IMR-90 (cell line): ENCODE measurements around the gene KCNQ1. TPM values are rescaled to one million over a fixed set of nuclear protein-coding genes. Genes with fewer than 3 reads are reported as not detected.

ENCODE experiments used
- ATAC-seq: fragments of 200-7000 bp; cut with Tn5 transposase; 2 replicates; pipeline ENCODE4 v1.9.1; 2020; ENCODE audit warnings: low read depth, mild to moderate bottlenecking, moderate library complexity
- BruUV-seq: library from RNA; stranded (reverse); fragments of 400-500 nt; replicated peaks from 2 replicates; lab custom pipeline; 2021; lab: Mats Ljungman, UMichigan
- CTCF ChIA-PET: fragments of 300-600 bp; formaldehyde crosslinking; extraction: SDS; loops from one replicate; lab custom pipeline; 2021; ENCODE audit warnings: antibody characterized with exemption; lab: Yijun Ruan, JAX
- POLR2A ChIA-PET: fragments of 300-600 bp; sonication (Branson Sonifier 250); formaldehyde crosslinking; loops from one replicate; lab custom pipeline; 2022; ENCODE audit warnings: antibody characterized with exemption; ENCODE audit not compliant: unreplicated experiment; lab: Charles Lee
- DNase-seq: peaks from one replicate; pipeline ENCODE4 v3.0.0; 2013
- H2AFZ ChIP-seq: replicated peaks from 2 replicates; pipeline ENCODE3; 2013; ENCODE audit warnings: low read length, mild to moderate bottlenecking; ENCODE audit not compliant: poor library complexity
- H2AK5ac ChIP-seq: 2 replicates; pipeline ENCODE4 v1.6.1; 2013; ENCODE audit warnings: low read depth, low read length, inconsistent platforms
- H2AK9ac ChIP-seq: replicated peaks from 2 replicates; pipeline ENCODE3; 2013; ENCODE audit warnings: mild to moderate bottlenecking, low read depth, low read length, moderate library complexity; ENCODE audit not compliant: poor library complexity
- H2BK120ac ChIP-seq: 2 replicates; pipeline ENCODE4 v1.6.1; 2013; ENCODE audit warnings: low read depth, low read length, inconsistent platforms
- H2BK15ac ChIP-seq: 3 replicates; pipeline ENCODE4 v1.6.1; 2013; ENCODE audit warnings: low read depth, low read length, inconsistent platforms
- H2BK20ac ChIP-seq: 2 replicates; pipeline ENCODE4 v1.6.1; 2013; ENCODE audit warnings: low read depth, mild to moderate bottlenecking, inconsistent platforms, low read length, moderate library complexity
- H2BK5ac ChIP-seq: 2 replicates; pipeline ENCODE4 v1.6.1; 2013; ENCODE audit warnings: mild to moderate bottlenecking, low read depth, low read length, inconsistent platforms; ENCODE audit not compliant: poor library complexity, severe bottlenecking
- H3K14ac ChIP-seq: replicated peaks from 2 replicates; pipeline ENCODE4 v1.6.1; 2013; ENCODE audit warnings: low read depth, low read length, inconsistent platforms
- H3K18ac ChIP-seq: 2 replicates; pipeline ENCODE4 v1.6.1; 2013; ENCODE audit warnings: low read depth, low read length, control low read depth
- H3K23ac ChIP-seq: 2 replicates; pipeline ENCODE4 v1.6.1; 2013; ENCODE audit warnings: low read depth, low read length, inconsistent platforms
- H3K27ac ChIP-seq: 2 replicates; pipeline ENCODE4 v1.5.1; 2013; ENCODE audit warnings: mild to moderate bottlenecking, control low read depth, low read length; ENCODE audit not compliant: insufficient read depth
- H3K27me3 ChIP-seq: 2 replicates; pipeline ENCODE4 v1.6.1; 2013; ENCODE audit warnings: low read length; ENCODE audit not compliant: control insufficient read depth, insufficient read depth
- H3K36me3 ChIP-seq: 2 replicates; pipeline ENCODE4 v1.6.1; 2013; ENCODE audit warnings: low read length, mixed read lengths; ENCODE audit not compliant: control insufficient read depth, insufficient read depth
- H3K4ac ChIP-seq: 2 replicates; pipeline ENCODE4 v1.6.1; 2013; ENCODE audit warnings: low read depth, low read length, inconsistent platforms
- H3K4me1 ChIP-seq: 2 replicates; pipeline ENCODE4 v1.6.1; 2013; ENCODE audit warnings: low read length, mixed read lengths; ENCODE audit not compliant: control insufficient read depth, insufficient read depth
- H3K4me2 ChIP-seq: 2 replicates; pipeline ENCODE4 v1.6.1; 2013; ENCODE audit warnings: low read depth, mild to moderate bottlenecking, control low read depth, low read length, moderate library complexity
- H3K4me3 ChIP-seq: 2 replicates; pipeline ENCODE4 v1.5.1; 2013; ENCODE audit warnings: low read depth, mild to moderate bottlenecking, control low read depth, low read length, moderate library complexity; ENCODE audit not compliant: insufficient read depth
- H3K56ac ChIP-seq: 2 replicates; pipeline ENCODE4 v1.6.1; 2013; ENCODE audit warnings: low read length, inconsistent platforms; ENCODE audit not compliant: insufficient read depth; ENCODE audit errors: extremely low read depth
- H3K79me1 ChIP-seq, 2 experiments: 2 replicates each; pipeline ENCODE4 v1.6.1; 2013; ENCODE audit warnings: low read length in 2 of 2, inconsistent platforms in 1 of 2, low read depth in 1 of 2
- H3K9ac ChIP-seq: 2 replicates; pipeline ENCODE4 v1.6.1; 2013; ENCODE audit warnings: low read depth, low read length, control low read depth
- H3K9me1 ChIP-seq: 2 replicates; pipeline ENCODE4 v1.6.1; 2013; ENCODE audit warnings: low read length, inconsistent platforms; ENCODE audit not compliant: insufficient read depth
- H3K9me3 ChIP-seq: 2 replicates; pipeline ENCODE4 v1.6.1; 2013; ENCODE audit warnings: low read length; ENCODE audit not compliant: control insufficient read depth, insufficient read depth
- H4K20me1 ChIP-seq: 2 replicates; pipeline ENCODE4 v1.6.1; 2013; ENCODE audit warnings: low read length, inconsistent platforms; ENCODE audit not compliant: insufficient read depth
- H4K5ac ChIP-seq: 2 replicates; pipeline ENCODE4 v1.6.1; 2013; ENCODE audit warnings: mild to moderate bottlenecking, low read depth, low read length, control low read depth
- H4K8ac ChIP-seq, 2 experiments: 2 replicates each; pipeline ENCODE4 v1.6.1; 2013; ENCODE audit warnings: low read depth in 2 of 2, low read length in 2 of 2, control low read depth in 1 of 2, inconsistent platforms in 1 of 2
- H4K91ac ChIP-seq: 2 replicates; pipeline ENCODE4 v1.6.1; 2013; ENCODE audit warnings: low read depth, low read length, inconsistent platforms; ENCODE audit not compliant: insufficient read depth
- BHLHE40 ChIP-seq: fragments of 150-350 bp; IDR thresholded peaks from 2 replicates; pipeline ENCODE4 v1.6.1; 2016; ENCODE audit warnings: mild to moderate bottlenecking, low read depth, low read length
- CHD1 ChIP-seq: IDR thresholded peaks from 2 replicates; pipeline ENCODE4 v1.6.1; 2012; ENCODE audit warnings: low read depth, low read length, improper control_type of control experiment
- CTCF ChIP-seq: conservative IDR thresholded peaks from 2 replicates; pipeline ENCODE4 v1.5.1; 2012; ENCODE audit warnings: mild to moderate bottlenecking, low read depth, low read length, improper control_type of control experiment
- FOS ChIP-seq: fragments of 150-350 bp; IDR thresholded peaks from 2 replicates; pipeline ENCODE4 v1.6.1; 2016; ENCODE audit warnings: low read depth, low read length
- MAFK ChIP-seq: IDR thresholded peaks from 2 replicates; pipeline ENCODE4 v1.6.1; 2012; ENCODE audit warnings: low read depth, low read length, improper control_type of control experiment
- MAZ ChIP-seq: IDR thresholded peaks from 2 replicates; pipeline ENCODE4 v1.6.1; 2012; ENCODE audit warnings: low read depth, mild to moderate bottlenecking, low read length, improper control_type of control experiment, moderate library complexity, borderline replicate concordance
- MXI1 ChIP-seq: IDR thresholded peaks from 2 replicates; pipeline ENCODE4 v1.6.1; 2012; ENCODE audit warnings: low read depth, mild to moderate bottlenecking, low read length, moderate library complexity, borderline replicate concordance
- NFE2L2 ChIP-seq: fragments of 150-350 bp; IDR thresholded peaks from 2 replicates; pipeline ENCODE4 v1.6.1; 2016; ENCODE audit warnings: low read depth, mild to moderate bottlenecking, low read length
- POLR2A ChIP-seq: IDR thresholded peaks from 2 replicates; pipeline ENCODE4 v1.6.1; 2012; ENCODE audit warnings: mild to moderate bottlenecking, low read depth, low read length
- RAD21 ChIP-seq: IDR thresholded peaks from 2 replicates; pipeline ENCODE4 v1.6.1; 2012; ENCODE audit warnings: low read length, improper control_type of control experiment
- RCOR1 ChIP-seq: IDR thresholded peaks from 2 replicates; pipeline ENCODE4 v1.6.1; 2012; ENCODE audit warnings: mild to moderate bottlenecking, low read length, improper control_type of control experiment; ENCODE audit not compliant: insufficient replicate concordance
- SMC3 ChIP-seq: fragments of 150-350 bp; IDR thresholded peaks from 2 replicates; pipeline ENCODE4 v1.6.1; 2016; ENCODE audit warnings: low read depth, mild to moderate bottlenecking, antibody characterized with exemption, low read length, moderate library complexity
- WGBS, 2 experiments: methylation state at CpG; one replicate each; pipeline versions ENCODE4 v1.1.5 to v1.1.7; 2013; ENCODE audit warnings: missing lambda C conversion rate in 2 of 2; ENCODE audit not compliant: insufficient read length in 1 of 2; ENCODE audit errors: extremely low coverage in 2 of 2; 5-methylcytosine and 5-hydroxymethylcytosine counted together
- dilution Hi-C: fragments of 300-500 bp; cut with HindIII; formaldehyde crosslinking; loops from one replicate; pipeline ENCODE4 v1.14.3; 2018; ENCODE audit warnings: low sequenced_read_pairs; ENCODE audit not compliant: unreplicated experiment
- in situ Hi-C: fragments of 300-500 bp; cut with MboI; formaldehyde crosslinking; loops from 3 replicates; pipeline ENCODE4 v1.14.3; 2019; ENCODE audit warnings: low sequenced_read_pairs, inconsistent platforms, mixed read lengths
- intact Hi-C: fragments of 100-400 bp; cut with micrococcal nuclease; formaldehyde crosslinking; loops from 2 replicates; pipeline ENCODE4 v1.10.0; 2022
- polyA plus RNA-seq, 3 experiments: library from polyadenylated mRNA; depleted of rRNA; stranded (reverse); fragments of >200 nt; gene quantifications; 2 replicates each; pipeline ENCODE4 v1.2.3, GENCODE V29; 2012; ENCODE audit warnings: low replicate concordance in 1 of 3
- total RNA-seq: library from RNA; depleted of rRNA; stranded (reverse); fragments of >200 nt; gene quantifications from 2 replicates; pipeline ENCODE4 v1.2.3, GENCODE V29; 2012
- TF ChIP-seq, protein P1 (sequence below): fragments of 150-350 bp; IDR thresholded peaks from 2 replicates; pipeline ENCODE4 v1.6.1; 2017; ENCODE audit warnings: mild to moderate bottlenecking, antibody characterized with exemption, low read length, low read depth
- TF ChIP-seq, protein P2 (sequence below): fragments of 150-350 bp; IDR thresholded peaks from 2 replicates; pipeline ENCODE4 v1.6.1; 2016; ENCODE audit warnings: low read depth, mild to moderate bottlenecking, low read length, moderate library complexity, borderline replicate concordance

KCNQ1 gene
- total and polyA plus RNA-seq, 2 of the 4 experiments (the other 2 are of a cell fraction), result 0.07 TPM; not detected in 1

- POLR2A ChIA-PET, result no interaction called here
- no peak overlapping the region for H3K14ac ChIP-seq
- no peak overlapping the region for H3K9ac ChIP-seq
- dilution Hi-C loops, result no loop called here
- DNase-seq (no peak), ATAC-seq (no peak)
- no peaks in the 10 kb centered on the region for H4K20me1 ChIP-seq
- no peaks in the 10 kb centered on the region for H3K9me1 ChIP-seq
- BruUV-seq, result no TSS peak
- H3K4me1 ChIP-seq, result no peaks in the 10 kb centered on the region
- H3K23ac ChIP-seq, result no peak overlapping the region
- in situ Hi-C loops, result loop anchor here (10.0 kb wide), 1 partner anchor 78 kb away; no protein-coding TSS in a partner anchor
- H2BK20ac ChIP-seq, result no peak overlapping the region
- no peak overlapping the region for H2BK120ac ChIP-seq
- H3K27ac ChIP-seq, result no peak overlapping the region
- 51% methylated on average over 3 of the region's 21 CpGs; no CpG with 5 or more reads in 1 of the 2 experiments for WGBS, 2 experiments
- no peaks in the 10 kb centered on the region for H3K79me1 ChIP-seq
- H3K4me2 ChIP-seq, result no peak overlapping the region
- no peak overlapping the region for H2BK15ac ChIP-seq
- peaks cover 43% of the 10 kb centered on the region; the same call in 1 of the 2 replicates for H3K27me3 ChIP-seq
- no peak overlapping the region for H3K18ac ChIP-seq
- no peak overlapping the region for H2AK9ac ChIP-seq
- CTCF ChIA-PET, result interaction anchor here (0.9 kb wide), 1 partner anchor 18 kb away, joined by 4 read pairs; no protein-coding TSS in a partner anchor
- no peaks in the 10 kb centered on the region for H3K9me3 ChIP-seq
- no peak overlapping the region for H4K8ac ChIP-seq
- H3K56ac ChIP-seq, result no peak overlapping the region
- no peak overlapping the region for H2AK5ac ChIP-seq
- intact Hi-C loops, result no loop called here
- no peaks in the 10 kb centered on the region for H3K36me3 ChIP-seq
- H3K4me3 ChIP-seq, result no peak overlapping the region
- no peak overlapping the region for H4K91ac ChIP-seq
- H4K5ac ChIP-seq, result no peak overlapping the region
- H2BK5ac ChIP-seq, result no peak overlapping the region
- H3K4ac ChIP-seq, result no peak overlapping the region
- H2AFZ ChIP-seq, result no peak overlapping the region
- TF ChIP-seq NFE2L2 (no peak), FOS (no peak), CTCF (no peak), SMC3 (no peak), MXI1 (no peak), BHLHE40 (no peak), MAFK (no peak), RAD21 (no peak), CHD1 (no peak), RCOR1 (no peak), MAZ (no peak), POLR2A (no peak)
- TF ChIP-seq, protein P1, sequence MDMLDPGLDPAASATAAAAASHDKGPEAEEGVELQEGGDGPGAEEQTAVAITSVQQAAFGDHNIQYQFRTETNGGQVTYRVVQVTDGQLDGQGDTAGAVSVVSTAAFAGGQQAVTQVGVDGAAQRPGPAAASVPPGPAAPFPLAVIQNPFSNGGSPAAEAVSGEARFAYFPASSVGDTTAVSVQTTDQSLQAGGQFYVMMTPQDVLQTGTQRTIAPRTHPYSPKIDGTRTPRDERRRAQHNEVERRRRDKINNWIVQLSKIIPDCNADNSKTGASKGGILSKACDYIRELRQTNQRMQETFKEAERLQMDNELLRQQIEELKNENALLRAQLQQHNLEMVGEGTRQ, result no peak
- TF ChIP-seq, protein P2, sequence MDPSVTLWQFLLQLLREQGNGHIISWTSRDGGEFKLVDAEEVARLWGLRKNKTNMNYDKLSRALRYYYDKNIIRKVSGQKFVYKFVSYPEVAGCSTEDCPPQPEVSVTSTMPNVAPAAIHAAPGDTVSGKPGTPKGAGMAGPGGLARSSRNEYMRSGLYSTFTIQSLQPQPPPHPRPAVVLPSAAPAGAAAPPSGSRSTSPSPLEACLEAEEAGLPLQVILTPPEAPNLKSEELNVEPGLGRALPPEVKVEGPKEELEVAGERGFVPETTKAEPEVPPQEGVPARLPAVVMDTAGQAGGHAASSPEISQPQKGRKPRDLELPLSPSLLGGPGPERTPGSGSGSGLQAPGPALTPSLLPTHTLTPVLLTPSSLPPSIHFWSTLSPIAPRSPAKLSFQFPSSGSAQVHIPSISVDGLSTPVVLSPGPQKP, result no peak
Measured at GRCh38 chr11:2512431-2513407, 67.9 kb downstream of the KCNQ1 start.
